HG03565 (cell line): Measurements from ENCODE around the gene NHSL1.

ENCODE experiments used
- ATAC-seq: cut with Tn5 transposase; IDR thresholded peaks from one replicate; pipeline ENCODE4 v1.9.1; 2021; ENCODE audit warnings: mild to moderate bottlenecking, moderate library complexity; ENCODE audit not compliant: unreplicated experiment

Gene NHSL1

GRCh38 chr6:138498629-138499302, 528 bp downstream of the NHSL1 start:
- ATAC-seq, result no peak

- ATAC-seq, result no peak
Measured at GRCh38 chr6:138497286-138497685, 2.0 kb downstream of the NHSL1 start.

- ATAC-seq, result no peak
Measured at GRCh38 chr6:138494312-138494711, 5.0 kb downstream of the NHSL1 start.

- ATAC-seq, result no peak
Measured at GRCh38 chr6:138493413-138493812, 5.9 kb downstream of the NHSL1 start.

- no peak for ATAC-seq
Measured at GRCh38 chr6:138492871-138493270, 6.4 kb downstream of the NHSL1 start.

DNA sequence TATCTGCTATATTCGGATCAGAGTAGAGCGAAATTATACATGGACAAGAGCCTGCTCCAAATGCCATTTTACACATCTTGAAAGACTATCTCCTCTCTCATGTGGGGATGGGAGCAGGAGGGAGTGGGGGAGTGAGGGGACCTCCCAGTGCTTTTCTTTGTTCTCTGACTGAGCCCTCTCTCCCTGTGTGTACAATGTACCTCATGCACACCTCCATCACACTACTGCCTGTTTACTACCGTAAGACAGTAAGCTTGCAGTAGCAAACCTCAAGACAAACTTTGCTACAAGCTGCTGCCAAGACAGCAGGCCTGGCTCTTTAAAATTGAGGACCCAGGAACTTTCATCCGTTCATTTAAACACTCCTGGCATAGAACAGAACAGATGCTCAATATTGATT, 7.2 kb downstream of the NHSL1 start:
- no peak for ATAC-seq

- no peak for ATAC-seq
Measured at GRCh38 chr6:138491017-138491416, 8.3 kb downstream of the NHSL1 start.

DNA sequence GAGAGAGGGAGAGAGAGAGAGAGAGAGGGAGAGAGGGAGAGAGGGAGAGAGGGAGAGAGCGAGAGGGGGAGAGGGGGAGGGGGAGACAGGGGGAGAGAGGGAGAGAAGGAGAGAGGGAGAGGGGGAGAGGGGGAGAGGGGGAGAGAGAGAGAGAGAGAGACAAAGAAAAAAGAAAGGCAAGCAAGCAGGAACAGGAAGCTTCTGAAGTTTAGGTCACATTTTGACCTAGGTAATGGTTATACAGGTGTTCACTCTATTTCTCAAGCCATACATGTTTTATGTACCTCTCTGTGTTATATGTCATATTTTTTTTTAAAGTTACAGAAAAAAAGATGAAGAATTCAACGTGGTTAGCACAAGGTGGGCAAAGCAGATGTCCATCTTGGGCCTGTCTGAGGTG, 9.4 kb downstream of the NHSL1 start:
- ATAC-seq, result no peak

- ATAC-seq, result no peak
Measured at GRCh38 chr6:138487102-138487604, 12.1 kb downstream of the NHSL1 start.

DNA sequence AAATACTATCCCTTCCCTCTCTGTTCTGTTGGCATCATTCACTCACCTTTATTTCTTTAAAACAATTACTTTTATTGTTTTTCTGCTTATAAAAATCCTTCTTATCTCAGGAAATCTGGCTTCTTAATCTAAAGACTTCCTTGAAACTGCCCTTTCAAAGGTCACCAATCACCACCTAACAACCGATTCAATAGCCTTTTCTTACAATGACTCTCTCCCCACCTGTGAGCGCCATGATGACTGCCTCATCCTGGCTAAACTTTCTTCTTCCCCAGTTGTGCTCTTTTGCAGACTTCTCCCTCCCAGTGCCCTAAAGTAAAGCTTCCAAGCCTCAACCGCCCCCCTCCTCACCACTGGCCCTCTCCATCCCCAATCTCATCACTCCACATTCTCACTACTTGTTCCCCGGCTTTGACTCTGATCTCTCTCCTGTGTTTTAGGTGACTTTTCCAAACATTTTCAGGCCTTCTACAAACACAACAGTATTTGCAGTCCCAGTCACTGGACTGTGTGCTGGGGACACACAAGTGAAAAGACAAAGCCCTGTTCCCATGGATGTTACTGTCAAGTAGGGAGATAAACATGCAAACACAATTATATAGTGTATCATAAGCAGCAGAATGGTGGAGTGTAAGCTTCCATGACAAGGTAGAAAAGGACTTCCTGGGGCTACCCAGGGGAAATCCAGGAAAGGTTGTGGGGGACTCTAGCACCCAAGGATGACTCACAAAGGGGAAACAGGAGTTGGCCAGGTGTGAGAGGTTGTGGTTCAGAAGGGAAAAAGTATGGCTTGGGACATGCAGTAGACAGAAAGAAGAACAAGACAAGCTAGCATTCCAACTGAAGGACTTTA, 12.8 kb downstream of the NHSL1 start:
- ATAC-seq, result no peak

DNA sequence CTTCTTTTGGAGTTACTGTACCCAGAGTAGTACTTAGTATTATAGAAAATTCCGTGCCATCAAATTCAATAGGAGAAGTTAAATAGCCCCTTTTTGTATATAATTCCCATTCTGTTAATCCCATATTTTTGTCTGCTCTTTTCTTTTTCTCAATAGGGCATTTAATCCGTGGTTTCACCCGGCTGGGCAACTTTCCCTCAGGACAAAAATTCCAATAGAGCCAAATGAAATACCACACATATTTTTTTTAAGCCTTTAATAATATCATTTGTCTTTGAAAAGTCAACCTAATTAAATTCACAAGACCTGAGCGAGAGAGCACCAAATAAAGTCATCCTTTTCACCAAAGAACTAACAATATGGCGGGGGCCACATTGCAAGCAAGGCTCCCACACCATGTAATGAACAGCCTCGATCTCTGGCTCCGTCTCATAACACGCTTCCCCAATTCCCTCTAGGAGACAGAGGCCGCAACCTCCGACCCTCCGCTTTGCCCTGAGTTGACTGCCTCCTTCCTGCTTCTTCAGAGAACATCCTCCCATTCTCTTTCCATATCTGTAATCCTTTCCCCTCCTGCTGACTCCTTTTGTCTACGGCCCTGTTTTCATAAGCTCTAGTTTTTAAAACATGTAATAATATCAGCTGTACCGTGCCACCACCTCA, 13.6 kb downstream of the NHSL1 start:
- ATAC-seq, result no peak

DNA sequence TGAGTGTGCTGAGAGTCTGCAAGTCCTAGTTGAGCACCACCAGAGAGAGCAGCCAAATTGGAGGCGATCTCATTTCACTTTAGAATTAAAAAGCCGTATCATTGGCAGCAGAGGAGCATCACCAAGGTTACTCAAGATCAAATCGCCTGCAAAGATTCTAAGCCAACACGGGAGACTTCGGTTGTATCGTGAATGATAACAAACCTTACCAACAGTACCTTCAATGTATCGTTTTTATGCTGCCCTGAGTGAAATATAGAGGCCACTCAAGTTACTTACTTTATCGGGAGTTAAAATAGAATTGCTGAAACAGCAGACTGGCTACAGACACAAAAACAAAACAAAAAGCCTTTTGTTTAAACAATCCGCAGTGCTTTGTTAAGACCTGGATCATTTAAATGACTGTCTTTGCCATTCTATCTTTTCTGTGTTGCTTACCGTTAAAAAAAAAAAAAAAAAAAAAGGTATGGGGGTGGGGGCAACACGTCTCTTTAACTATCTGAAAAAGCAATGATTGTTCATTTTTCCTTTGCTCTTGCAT, 14.2 kb downstream of the NHSL1 start:
- ATAC-seq, result no peak

DNA sequence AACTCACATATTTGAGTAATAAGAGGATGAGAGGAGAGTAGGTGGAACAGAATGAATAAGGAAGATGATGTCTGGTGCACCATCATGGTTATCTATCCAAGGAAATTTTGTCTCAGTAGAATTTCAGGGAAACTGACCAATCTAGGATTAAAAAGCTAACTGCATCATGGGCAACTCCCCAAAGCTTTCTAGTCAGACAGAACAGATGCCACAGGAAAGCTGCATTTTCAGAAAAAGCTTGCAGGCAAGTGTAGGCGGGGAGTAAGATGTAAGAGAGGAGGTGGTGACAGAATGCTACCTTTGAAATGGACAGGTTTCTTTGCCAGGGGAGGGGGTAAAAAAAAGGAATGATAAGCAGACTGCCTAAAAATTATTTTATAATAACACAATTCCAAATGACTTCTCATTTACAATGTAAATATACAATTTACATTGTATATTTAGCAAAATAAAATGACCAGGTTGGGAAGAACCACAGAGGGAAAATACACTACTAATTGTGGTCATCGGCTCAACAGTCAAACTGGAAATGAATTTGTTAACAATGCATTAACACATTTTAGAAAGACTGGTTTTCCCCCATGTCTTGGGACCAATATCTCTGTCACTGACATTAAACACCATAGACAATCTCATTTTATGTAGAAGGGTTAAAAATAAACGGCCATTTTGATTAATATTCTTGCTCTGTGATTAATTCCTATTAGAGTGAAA, 15.1 kb downstream of the NHSL1 start:
- ATAC-seq, result no peak

- ATAC-seq, result no peak
Measured at GRCh38 chr6:138482816-138483215, 16.5 kb downstream of the NHSL1 start.

- ATAC-seq, result no peak
Measured at GRCh38 chr6:138480279-138480949, 18.9 kb downstream of the NHSL1 start.

DNA sequence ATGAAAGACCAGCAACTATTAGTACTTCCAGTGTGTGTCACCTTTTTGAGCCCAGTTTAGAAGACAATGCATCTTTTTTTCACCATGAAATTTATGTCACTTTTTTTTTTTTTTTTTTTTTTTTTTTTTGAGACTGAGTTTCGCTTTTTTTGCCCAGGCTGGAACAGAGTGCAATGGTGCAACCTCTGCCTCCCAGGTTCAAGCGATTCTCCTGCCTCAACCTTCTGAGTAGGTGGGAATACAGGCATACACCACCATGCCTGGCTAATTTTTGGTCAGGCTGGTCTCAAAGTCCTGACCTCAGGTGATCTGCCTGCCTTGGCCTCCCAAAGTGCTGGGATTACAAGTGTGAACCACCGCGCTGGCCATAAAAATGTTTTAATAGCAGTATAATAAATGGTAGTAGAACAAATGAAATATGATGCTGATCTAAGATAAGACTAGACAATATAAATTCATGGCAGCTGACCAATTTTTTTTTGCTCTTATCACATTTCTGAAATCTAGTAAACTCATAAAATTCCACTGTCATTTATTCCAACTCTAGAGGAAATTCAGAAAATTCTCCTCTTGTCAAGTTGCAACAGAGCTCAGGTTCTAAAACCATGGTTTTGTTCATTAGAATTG, 21.3 kb downstream of the NHSL1 start:
- no peak for ATAC-seq

GRCh38 chr6:138476116-138476515, 23.2 kb downstream of the NHSL1 start:
- ATAC-seq, result no peak

- no peak for ATAC-seq
Measured at GRCh38 chr6:138473144-138473543, 26.1 kb downstream of the NHSL1 start.

- ATAC-seq, result no peak
Measured at GRCh38 chr6:138468320-138469015, 30.8 kb downstream of the NHSL1 start.
